Dermis microvascular lymphatic vessel endothelial cell (primary cell): Measurements from ENCODE around the gene GADD45GIP1. TPM values are rescaled to one million over a fixed set of nuclear protein-coding genes. Genes with fewer than 3 reads are reported as not detected.

Experiments
- DNase-seq, 2 donors: peaks; one replicate each; pipeline versions ENCODE4 v3.0.0 to v3.0.0-alpha.2; 2010; ENCODE audit warnings: low read depth in 2 of 2
- total RNA-seq: library from RNA; depleted of rRNA; stranded (reverse); fragments of >200 nt; gene quantifications from 2 replicates; pipeline ENCODE4 v1.2.1, GENCODE V29; 2014

The GADD45GIP1 gene
- total RNA-seq, 1 donor from 2014 or later, result 17.6 TPM

- no peak for DNase-seq
Measured at GRCh38 chr19:12912571-12912970, 44.5 kb downstream of the GADD45GIP1 start.

- no peak for DNase-seq
Measured at GRCh38 chr19:12907166-12907565, 49.9 kb downstream of the GADD45GIP1 start.

Other genes starting within 250 kb of the GADD45GIP1 start
- gene TNPO2, start 233.3 kb downstream of the GADD45GIP1 start, total RNA-seq, result 14.2 and 34.3 TPM in 2 replicates
- gene TRIR, start 222.5 kb downstream of the GADD45GIP1 start, total RNA-seq, result 120 and 166 TPM in 2 replicates
- gene GET3, start 219.7 kb downstream of the GADD45GIP1 start, total RNA-seq, result 82.2 and 92.3 TPM in 2 replicates
- gene BEST2, start 205.4 kb downstream of the GADD45GIP1 start, total RNA-seq, result not detected in 2 replicates
- gene HOOK2, start 181.7 kb downstream of the GADD45GIP1 start, total RNA-seq, result 6.2 and 12.0 TPM in 2 replicates
- gene JUNB, start 165.7 kb downstream of the GADD45GIP1 start, total RNA-seq, result 71.4 and 164 TPM in 2 replicates
- 199 and 256 TPM in 2 replicates for gene PRDX2, start 155.4 kb downstream of the GADD45GIP1 start, total RNA-seq
- gene THSD8, start 155.2 kb downstream of the GADD45GIP1 start, total RNA-seq, result not detected in 2 replicates
- 15.0 and 16.6 TPM in 2 replicates for gene RNASEH2A, start 150.6 kb downstream of the GADD45GIP1 start, total RNA-seq
- gene RTBDN, start 122.6 kb downstream of the GADD45GIP1 start, total RNA-seq, result not detected in 2 replicates
- 0.26 and 1.1 TPM in 2 replicates for gene MAST1, start 118.7 kb downstream of the GADD45GIP1 start, total RNA-seq
- 19.1 and 33.5 TPM in 2 replicates for gene DNASE2, start 75.8 kb downstream of the GADD45GIP1 start, total RNA-seq
- gene KLF1, start 70.0 kb downstream of the GADD45GIP1 start, total RNA-seq, result 0.13 and 0.25 TPM in 2 replicates
- gene GCDH, start 66.1 kb downstream of the GADD45GIP1 start, total RNA-seq, result 18.9 and 20.4 TPM in 2 replicates
- 0.25 and 0.26 TPM in 2 replicates for gene SYCE2, start 37.9 kb downstream of the GADD45GIP1 start, total RNA-seq
- gene FARSA, start 23.5 kb downstream of the GADD45GIP1 start, total RNA-seq, result 44.6 and 49.3 TPM in 2 replicates
- 1,348 and 1,401 TPM in 2 replicates for gene CALR, start 18.6 kb downstream of the GADD45GIP1 start, total RNA-seq
- 52.4 and 59.2 TPM in 2 replicates for gene RAD23A, start 11.4 kb downstream of the GADD45GIP1 start, total RNA-seq
- gene DAND5, start 12.4 kb upstream of the GADD45GIP1 start, total RNA-seq, result 0.25 and 0.26 TPM in 2 replicates
- gene NFIX, start 38.3 kb upstream of the GADD45GIP1 start, total RNA-seq, result 16.9 and 22.3 TPM in 2 replicates
- gene LYL1, start 145.6 kb upstream of the GADD45GIP1 start, total RNA-seq, result 25.4 and 43.5 TPM in 2 replicates
- gene TRMT1, start 159.5 kb upstream of the GADD45GIP1 start, total RNA-seq, result 20.3 and 26.2 TPM in 2 replicates
- gene NACC1, start 161.0 kb upstream of the GADD45GIP1 start, total RNA-seq, result 36.2 and 46.7 TPM in 2 replicates
- 57.1 and 62.4 TPM in 2 replicates for gene STX10, start 193.2 kb upstream of the GADD45GIP1 start, total RNA-seq
- 18.6 and 31.1 TPM in 2 replicates for gene IER2, start 193.2 kb upstream of the GADD45GIP1 start, total RNA-seq